NCI-H446 (cell line): ENCODE data around the gene MRC2.
A peak's percentile ranks its signal among the peaks of the same experiment; 100 is the strongest.
"Not testable (repeated sequence)": the region's sequence is repeated elsewhere in the genome, so short reads cannot be mapped to it uniquely, and the experiment has no call there.

ENCODE experiments used
- DNase-seq, 2 experiments: peaks; one replicate each; lab custom pipeline; 2025; lab: John Stamatoyannopoulos, UW

MRC2 gene

DNA sequence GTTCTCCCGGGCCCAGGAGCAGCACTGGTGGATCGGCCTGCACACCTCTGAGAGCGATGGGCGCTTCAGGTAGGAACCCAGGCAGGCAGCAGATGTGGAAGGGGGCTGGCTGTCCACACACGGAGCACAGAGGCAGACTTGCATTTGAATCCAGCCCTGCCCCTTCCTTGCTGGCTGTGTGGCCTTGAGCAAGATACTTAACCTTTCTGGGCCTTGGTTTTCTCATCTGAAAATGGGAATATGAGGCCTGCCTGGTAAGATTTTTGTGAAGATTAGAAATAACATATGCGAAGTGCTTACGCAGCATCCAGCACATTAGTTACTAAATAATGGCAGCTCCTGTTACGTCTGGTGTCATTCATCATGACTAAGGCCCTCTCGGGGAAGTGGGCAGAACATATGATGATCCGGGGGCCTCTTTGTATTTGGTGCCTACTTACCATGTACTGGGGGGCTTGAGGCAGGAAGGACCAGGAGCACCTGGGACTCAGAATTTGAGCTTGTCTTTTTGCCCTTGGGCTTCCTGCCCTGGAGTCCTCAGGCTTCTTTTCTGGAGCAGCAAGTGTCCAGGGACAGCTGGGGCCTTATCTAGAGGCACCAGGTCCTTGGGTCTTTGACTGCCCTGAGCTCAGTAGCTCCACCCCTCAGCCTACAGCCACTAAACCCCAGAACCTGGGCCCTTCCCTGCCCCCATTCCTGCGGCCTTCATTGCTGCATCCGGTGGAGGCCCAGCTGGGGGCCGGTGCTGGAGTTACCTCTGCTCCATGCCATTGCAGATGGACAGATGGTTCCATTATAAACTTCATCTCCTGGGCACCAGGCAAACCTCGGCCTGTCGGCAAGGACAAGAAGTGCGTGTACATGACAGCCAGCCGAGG, 53.8 kb downstream of the MRC2 start:
- DNase-seq, result no peak

DNA sequence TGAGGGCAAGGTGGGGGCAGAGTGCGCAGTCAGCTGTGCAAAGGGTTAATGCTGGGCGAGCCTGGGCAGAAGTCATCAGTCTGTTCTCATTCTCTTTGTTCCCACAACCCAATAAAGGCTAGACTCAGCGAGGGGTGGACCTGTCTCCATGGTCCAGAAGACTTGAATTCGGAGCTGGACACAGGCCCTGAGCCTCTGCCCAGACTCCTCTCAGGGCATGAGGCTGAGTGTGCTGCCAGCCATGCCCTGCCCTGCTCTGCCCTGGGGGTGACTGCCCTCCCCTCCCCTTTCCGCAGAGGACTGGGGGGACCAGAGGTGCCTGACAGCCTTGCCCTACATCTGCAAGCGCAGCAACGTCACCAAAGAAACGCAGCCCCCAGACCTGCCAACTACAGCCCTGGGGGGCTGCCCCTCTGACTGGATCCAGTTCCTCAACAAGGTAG, 54.5 kb downstream of the MRC2 start:
- DNase-seq, result no peak

DNA sequence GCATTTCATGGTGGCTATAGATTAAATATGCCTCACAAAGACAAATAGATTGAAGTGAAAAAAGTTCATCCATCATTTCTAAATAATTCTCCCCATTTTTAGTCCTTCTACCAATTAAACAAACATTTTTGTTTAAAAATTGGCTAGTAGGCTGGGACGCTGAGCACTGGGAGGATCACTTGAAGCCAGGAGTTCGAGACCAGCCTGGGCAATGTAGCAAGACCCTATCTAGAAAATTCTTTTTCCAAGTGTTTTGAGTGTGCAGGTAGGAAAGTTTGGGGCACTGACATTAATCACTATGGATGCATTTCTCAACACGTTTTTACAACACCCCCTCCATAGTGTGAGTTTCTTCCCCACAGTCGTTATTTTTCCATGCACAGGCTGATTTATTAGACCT, 56.7 kb downstream of the MRC2 start:
- DNase-seq, result no peak

DNA sequence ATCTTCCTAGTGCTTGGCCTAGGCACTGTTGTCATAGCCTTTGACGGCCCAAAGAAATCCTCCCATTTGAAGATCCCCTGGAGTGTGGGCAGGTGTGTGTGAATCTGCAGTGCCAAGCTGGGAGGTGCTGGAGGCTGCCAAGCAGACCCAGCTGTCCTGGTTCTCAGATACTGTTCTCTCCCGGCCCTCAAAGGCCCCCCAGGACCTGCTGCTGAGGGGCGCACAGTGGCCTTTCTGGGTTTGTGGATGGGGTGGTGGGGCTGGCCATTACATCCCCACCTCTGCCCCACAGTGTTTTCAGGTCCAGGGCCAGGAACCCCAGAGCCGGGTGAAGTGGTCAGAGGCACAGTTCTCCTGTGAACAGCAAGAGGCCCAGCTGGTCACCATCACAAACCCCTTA, 60.5 kb downstream of the MRC2 start:
- DNase-seq, result peak in 1 of 2 experiments; percentile 28

DNA sequence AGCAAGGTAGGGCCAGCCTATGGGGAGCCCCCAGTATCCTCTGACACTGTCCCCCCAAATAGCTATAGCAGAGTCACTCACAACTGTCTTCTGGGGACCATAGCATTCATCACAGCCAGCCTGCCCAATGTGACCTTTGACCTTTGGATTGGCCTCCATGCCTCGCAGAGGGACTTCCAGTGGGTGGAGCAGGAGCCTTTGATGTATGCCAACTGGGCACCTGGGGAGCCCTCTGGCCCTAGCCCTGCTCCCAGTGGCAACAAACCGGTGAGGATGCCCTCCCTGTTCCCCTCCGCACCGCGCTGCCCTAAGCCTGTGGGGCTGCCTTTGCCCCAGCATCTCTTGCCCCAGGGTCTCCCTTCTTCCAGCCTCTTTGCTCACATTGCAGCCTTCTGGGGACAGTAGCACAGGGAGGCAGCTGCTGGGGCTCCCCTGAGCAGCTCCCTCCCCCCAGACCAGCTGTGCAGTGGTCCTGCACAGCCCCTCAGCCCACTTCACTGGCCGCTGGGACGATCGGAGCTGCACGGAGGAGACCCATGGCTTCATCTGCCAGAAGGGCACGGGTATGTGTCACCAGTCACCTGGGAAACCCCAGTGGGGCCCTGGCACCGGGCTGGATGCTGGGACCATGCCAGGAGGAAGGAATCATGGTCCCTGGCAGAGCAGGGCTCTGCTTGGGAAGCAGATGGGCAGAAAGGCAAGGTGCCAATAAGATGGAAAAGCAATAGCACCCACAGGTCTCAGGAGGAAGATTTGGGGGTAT, 61.1 kb downstream of the MRC2 start:
- peak; percentile 33 to 89 for DNase-seq

DNA sequence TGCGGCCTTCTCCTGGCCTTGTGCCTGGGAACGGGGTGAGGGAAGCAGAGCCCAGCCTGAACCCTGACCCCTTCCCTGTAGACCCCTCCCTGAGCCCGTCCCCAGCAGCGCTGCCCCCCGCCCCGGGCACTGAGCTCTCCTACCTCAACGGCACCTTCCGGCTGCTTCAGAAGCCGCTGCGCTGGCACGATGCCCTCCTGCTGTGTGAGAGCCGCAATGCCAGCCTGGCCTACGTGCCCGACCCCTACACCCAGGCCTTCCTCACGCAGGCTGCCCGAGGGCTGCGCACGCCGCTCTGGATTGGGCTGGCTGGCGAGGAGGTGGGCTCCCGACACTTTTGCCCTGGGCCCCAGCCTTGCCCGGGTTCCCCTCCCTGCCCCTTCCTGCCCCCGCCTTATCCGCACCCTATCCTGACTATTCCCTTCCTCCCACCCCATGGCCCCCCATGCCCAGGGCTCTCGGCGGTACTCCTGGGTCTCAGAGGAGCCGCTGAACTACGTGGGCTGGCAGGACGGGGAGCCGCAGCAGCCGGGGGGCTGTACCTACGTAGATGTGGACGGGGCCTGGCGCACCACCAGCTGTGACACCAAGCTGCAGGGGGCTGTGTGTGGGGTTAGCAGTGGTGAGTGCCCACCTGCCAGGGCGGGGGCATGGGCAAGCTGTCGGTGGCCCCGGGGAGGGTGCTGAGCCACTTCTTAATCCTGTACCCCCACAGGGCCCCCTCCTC, 62.1 kb downstream of the MRC2 start:
- DNase-seq, result peak in 1 of 2 experiments; percentile 27

DNA sequence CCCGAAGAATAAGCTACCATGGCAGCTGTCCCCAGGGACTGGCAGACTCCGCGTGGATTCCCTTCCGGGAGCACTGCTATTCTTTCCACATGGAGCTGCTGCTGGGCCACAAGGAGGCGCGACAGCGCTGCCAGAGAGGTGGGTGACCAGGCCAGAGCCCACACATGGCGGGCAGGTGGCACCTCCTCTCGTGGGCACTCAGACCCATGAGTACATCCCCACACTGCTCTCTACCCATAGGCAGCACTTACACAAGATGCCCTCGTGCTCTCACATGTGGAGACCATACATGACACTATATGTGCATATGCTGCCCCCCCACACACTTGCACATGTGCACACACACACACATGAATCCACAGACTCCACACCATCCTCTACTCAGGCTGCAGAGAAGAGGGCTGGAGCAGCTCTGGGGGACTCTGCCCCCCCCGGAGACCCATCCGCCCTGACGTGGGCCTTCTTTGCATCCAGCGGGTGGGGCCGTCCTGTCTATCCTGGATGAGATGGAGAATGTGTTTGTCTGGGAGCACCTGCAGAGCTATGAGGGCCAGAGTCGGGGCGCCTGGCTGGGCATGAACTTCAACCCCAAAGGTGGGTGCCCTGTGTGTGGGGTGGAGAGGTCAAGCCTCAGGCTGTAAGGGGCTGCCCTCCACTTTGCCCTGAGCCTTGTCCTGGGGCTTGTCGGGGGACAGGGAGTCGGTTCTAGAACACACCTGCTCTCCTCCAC, 62.9 kb downstream of the MRC2 start:
- no peak for DNase-seq

DNA sequence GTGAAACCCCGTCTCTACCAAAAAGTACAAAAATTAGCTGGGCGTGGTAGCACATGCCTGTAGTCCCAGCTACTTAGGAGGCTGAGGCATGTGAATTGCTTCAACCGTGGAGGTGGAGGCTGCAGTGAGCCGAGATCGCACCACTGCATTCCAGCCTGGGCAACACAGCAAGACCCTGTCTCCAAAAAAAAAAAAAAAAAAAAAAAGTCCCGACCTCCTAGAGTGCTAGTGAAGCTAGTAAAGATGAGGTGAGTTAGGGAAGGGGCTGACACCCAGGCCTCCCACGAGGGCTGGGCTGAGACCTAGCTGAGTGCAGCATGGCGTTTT, 64.1 kb downstream of the MRC2 start:
- DNase-seq, result not testable (repeated sequence)

DNA sequence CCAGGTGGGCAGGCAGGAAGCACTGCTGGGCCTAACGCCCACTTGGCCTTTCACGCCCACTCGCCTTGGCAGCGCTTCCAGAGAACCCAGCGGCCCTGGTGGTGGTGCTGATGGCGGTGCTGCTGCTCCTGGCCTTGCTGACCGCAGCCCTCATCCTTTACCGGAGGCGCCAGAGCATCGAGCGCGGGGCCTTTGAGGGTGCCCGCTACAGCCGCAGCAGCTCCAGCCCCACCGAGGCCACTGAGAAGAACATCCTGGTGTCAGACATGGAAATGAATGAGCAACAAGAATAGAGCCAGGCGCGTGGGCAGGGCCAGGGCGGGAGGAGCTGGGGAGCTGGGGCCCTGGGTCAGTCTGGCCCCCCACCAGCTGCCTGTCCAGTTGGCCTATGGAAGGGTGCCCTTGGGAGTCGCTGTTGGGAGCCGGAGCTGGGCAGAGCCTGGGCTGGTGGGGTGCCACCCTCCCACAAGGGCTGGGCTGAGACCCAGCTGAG, 64.7 kb downstream of the MRC2 start:
- no peak for DNase-seq

DNA sequence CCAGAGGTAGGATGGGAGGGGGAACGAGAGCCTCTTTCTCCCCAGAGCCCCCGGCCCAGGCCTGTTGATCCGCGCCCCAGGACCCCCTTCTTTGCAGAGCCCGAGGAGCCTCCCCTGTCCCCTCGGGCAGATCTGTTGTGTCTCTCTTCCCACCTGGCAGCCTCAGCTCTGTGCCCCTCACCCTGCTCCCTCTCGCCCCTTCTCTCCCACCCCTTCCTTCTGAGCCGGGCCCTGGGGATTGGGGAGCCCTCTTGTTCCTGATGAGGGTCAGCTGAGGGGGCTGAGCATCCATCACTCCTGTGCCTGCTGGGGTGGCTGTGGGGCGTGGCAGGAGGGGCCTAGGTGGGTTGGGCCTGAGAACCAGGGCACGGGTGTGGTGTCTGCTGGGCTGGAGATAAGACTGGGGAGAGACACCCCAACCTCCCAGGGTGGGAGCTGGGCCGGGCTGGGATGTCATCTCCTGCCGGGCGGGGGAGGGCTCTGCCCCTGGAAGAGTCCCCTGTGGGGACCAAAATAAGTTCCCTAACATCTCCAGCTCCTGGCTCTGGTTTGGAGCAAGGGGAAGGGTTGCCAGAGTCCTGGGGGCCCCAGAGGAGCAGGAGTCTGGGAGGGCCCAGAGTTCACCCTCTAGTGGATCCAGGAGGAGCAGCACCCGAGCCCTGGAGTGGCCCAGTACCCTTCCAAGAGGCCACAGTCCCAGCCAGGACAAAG, 65.4 kb downstream of the MRC2 start:
- DNase-seq, result peak in 1 of 2 experiments; percentile 23

DNA sequence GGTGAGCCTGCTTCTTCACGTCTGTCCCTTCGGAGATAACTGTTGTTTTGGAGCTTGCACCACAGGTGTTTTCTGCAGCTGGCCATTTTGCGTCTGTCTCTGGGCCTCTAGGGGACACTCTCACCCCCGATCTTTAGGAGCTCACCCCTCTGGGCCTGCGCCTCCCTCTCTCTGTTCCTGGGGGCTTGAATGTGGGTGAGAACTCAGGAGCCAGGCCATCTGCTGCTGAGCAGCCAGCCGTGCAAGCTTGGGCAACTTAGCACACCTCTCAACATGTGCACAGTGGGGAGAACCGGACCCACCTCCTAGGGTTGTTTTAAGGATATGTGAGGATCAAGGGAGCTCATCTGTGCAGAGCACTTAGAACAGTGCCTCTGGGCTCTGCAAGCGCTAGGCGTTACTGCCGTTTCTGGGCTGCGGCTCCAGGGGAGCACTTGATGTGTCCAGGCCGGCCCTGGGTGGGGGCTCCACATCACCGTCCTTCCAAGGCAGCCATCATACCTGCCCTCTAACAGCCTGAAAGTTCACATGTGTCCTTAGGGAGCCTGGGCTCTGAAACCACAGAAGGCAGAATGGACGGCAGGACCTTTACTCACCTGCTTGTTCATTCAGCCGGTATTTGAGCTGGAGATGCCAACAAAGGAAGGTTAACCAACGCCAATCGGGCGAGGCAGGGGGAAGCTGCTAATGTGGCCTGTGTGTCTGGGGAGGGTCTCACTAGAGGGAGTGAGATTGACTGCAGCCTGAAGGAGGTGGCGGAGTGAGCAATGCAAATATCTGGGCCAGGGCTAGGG, 66.3 kb downstream of the MRC2 start:
- no peak for DNase-seq

DNA sequence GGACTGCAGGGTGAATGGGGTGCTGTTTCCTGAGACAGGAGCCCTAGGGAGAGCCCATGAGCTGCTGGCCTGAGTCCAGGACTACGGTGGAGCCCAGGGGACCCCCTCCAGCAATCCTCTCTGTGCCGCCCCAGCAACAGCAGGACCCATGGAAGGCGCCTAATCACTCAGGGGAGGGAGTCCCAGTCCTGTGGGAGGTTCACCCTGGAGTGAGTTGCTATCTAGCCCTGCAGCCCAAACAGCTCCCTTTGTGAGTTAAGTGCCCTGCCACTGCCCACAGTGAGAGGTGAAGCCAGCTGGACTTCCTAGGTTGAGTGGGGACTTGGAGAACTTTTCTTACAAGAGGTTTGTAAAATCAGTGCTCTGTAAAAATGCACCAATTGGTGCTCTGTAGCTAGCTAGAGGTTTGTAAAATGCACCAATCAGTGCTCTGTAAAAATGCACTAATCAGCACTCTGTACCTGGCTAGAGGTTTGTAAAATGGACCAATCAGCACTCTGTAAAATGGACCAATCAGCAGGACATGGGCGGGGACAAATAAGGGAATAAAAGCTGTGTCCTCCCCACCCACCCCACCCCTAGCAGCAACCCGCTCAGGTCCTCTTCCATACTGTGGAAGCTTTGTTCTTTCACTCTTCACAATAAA, 67.7 kb downstream of the MRC2 start:
- DNase-seq, result not testable (repeated sequence)

DNA sequence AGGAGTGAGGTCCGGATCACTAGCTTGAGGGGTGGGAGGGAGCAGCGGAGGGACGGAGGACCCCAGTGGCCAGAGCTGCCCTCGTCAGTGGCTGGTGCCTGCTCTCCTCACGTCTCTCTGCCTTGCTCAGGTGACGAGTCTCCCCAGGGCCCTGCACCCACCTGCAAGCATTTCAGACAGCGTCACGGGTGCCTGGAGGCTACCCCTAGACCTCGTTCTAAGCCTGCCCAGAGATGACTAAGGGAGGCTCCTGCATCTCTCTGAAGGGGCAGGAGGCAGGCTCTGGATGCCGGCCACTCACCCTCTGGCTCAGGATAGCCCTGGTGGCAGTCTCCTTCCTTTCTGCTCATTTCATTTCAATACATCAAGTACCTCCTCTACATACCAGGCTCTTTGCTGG, 68.8 kb downstream of the MRC2 start:
- DNase-seq, result no peak

DNA sequence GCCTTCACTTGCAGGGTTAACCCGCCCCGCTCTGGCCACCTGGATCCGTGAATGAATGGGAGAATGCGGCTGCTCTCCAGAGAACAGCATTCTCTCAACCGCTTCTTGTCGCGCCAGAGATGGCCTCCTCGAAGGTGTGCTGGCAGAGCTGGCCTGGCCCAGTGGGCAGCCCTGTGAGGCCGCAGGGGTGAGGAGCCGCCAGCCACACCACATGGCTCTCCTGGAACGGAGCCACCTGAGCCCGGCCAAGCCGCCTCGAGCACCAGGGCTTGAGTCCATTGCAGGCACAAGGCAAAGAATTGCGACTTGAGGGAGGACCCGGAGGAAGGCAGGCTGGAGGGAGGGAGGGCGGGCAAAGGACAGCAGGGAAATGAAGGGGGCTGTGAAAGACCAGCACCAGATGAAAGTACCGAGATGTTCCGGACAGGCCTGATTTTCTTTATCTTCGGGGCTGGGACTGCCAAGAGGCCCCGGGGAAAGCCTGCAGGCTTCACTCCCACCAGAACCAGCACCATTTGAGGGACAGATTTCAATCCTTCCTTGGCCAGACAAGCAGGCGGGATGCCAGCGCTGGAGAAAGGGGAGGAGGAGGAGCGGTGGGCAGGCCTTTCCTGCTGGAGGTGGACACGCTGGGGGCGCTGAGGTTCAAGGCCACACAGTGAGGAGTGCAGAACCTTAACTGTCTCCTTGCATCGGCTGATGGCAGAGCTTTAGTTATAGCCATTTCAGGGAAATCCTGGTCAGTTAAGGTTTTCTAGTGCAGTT, 69.4 kb downstream of the MRC2 start:
- peak in 1 of 2 experiments; percentile 67 for DNase-seq

DNA sequence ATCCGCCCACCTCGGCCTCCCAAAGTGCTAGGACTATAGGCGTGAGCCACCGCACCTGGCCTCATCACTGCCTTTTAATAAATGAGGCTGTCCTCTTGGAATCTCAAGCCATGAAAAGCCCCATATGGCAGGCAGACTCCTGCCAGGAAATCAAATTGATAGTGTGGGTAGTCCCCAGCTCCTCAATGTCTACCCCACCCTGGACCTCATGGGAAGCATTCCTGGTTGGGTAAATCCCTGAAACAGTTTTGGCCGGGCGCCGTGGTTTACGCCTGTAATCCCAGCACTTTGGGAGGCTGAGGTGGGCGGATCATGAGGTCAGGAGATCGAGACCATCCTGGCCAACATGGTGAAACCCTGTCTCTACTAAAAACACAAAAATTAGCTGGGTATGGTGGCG, 71.0 kb downstream of the MRC2 start:
- peak in 1 of 2 experiments; percentile 65 for DNase-seq

DNA sequence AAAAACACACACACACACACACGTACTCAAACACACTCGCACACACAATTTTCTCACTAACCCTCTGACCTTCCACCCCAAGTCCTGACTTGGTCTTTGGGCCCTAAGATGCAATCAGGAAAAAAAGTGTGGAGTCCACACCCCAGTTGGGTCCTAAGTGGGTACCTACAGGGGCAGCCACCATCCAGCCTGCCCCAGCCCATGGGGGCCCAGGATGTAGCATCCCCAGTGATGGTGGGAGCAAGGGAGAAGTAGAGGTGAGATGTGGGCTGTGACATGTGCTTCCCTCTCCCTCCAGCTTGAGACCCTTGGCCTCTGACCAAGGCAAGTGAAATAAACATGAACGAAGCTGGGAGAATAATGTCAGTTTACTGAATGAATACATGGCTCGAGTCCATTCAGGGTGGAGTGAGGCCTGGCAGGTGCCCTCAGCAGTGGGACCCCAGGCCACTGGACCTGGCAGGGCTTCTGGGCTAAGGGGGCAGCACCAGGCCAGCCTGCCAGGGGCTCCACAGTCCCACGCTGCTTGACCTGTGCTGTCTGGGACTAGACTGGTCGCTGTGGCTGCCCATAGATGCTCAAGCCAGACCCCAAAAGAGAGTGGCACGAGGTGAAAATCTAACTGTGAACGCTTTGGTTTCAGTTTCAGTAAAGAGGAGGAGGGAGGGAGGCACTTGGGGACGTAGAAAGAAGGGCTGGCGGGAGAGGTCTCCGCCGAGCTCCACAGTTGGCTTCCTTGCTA, 73.7 kb downstream of the MRC2 start:
- no peak for DNase-seq

DNA sequence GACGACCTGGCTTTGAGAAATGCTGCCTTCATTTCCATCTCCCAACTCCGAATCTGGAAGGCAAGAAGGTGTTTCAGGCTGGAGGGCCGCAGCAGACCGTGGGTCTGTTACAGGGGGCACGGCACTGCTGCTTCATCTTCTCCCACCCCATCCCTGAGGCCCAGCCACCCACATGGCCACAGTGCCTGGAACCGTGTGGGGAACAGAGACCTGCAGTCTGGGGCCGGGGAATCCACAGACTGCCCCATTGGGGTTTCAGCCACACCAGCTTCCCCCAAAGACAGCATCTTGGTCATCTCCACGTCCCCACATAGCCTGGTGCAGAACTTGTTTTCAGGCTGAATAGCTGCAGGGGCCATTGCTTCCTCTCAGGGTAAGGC, 74.2 kb downstream of the MRC2 start:
- no peak for DNase-seq

DNA sequence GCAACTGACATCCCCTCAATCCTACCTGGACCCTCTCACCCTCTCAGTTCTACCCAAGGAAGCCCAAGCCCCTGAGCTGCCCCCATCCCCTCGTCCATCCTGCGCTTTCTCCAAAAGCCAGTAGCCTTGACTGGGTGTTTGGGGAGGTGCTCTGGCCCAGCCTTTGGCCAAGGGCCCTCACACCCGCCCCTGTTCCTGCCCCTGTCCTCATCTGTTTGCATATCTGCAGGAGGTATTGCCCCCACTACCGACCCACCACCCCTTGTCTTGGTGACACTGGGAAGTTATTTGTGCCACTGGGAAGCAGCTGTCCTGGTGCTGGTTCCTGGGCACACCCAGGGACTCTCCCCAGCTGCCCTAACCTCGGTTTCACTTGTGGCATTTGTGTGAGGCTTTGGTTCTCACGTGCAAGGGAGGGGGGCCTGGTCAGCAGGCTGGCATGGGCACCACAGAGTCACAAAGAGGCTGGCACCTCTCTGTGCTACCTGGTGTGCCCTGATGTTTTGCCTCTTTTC, 75.3 kb downstream of the MRC2 start:
- no peak for DNase-seq
